Fibroblast of villous mesenchyme (primary cell): Measurements from ENCODE around the gene JPH3. TPM values are rescaled to one million over a fixed set of nuclear protein-coding genes. Genes with fewer than 3 reads are reported as not detected.
A peak's percentile ranks its signal among the peaks of the same experiment; 100 is the strongest.

Source experiments
- DNase-seq: peaks from one replicate; pipeline ENCODE4 v3.0.0-alpha.2; 2010; ENCODE audit warnings: low read depth
- H3K4me3 ChIP-seq: 2 replicates; pipeline ENCODE4 v1.5.1; 2011; ENCODE audit warnings: low read depth, mild to moderate bottlenecking, low read length
- CTCF ChIP-seq: IDR thresholded peaks from 2 replicates; pipeline ENCODE4 v1.5.1; 2012; ENCODE audit warnings: low read depth, mild to moderate bottlenecking, low read length; ENCODE audit not compliant: insufficient read depth
- total RNA-seq: library from RNA; depleted of rRNA; stranded (reverse); fragments of >200 nt; gene quantifications from 2 replicates; pipeline ENCODE4 v1.2.3, GENCODE V29; 2012

The JPH3 gene
- total RNA-seq, 1 donor = not detected

- no peak overlapping the region for H3K4me3 ChIP-seq
- DNase-seq = peak; percentile 32
- TF ChIP-seq CTCF = peak; percentile 64
These were observed 100.1 kb downstream of the JPH3 start for GRCh38 chr16:87702325-87702811.

GRCh38 chr16:87703071-87703470 lies 100.8 kb downstream of the JPH3 start:
- no peak overlapping the region for H3K4me3 ChIP-seq
- TF ChIP-seq CTCF = no peak
- DNase-seq = no peak

GRCh38 chr16:87703835-87704375 lies 101.6 kb downstream of the JPH3 start:
- TF ChIP-seq CTCF = no peak
- no peak for DNase-seq
- no peak overlapping the region for H3K4me3 ChIP-seq

GRCh38 chr16:87704754-87705353 lies 102.5 kb downstream of the JPH3 start:
- DNase-seq = no peak
- H3K4me3 ChIP-seq = no peak overlapping the region
- no peak for TF ChIP-seq CTCF

GRCh38 chr16:87705771-87706277 lies 103.5 kb downstream of the JPH3 start:
- no peak overlapping the region for H3K4me3 ChIP-seq
- no peak for DNase-seq
- TF ChIP-seq CTCF = no peak

GRCh38 chr16:87706278-87707000 lies 104.1 kb downstream of the JPH3 start:
- no peak for DNase-seq
- no peak for TF ChIP-seq CTCF
- H3K4me3 ChIP-seq = no peak overlapping the region
